HCT116 (cell line): ENCODE measurements around the gene RIPOR3. TPM values are rescaled to one million over a fixed set of nuclear protein-coding genes. Genes with fewer than 3 reads are reported as not detected.

Source experiments
- ATAC-seq: fragments of 200-7000 bp; cut with Tn5 transposase; 2 replicates; pipeline ENCODE4 v1.9.1; 2020; ENCODE audit warnings: mild to moderate bottlenecking, moderate library complexity
- BruUV-seq: library from RNA; stranded (reverse); fragments of 400-500 nt; replicated peaks from 2 replicates; lab custom pipeline; 2021; lab: Mats Ljungman, UMichigan
- CTCF ChIA-PET: fragments of 300-600 bp; sonication (Branson Sonifier 250); formaldehyde crosslinking; loops from one replicate; lab custom pipeline; 2021; ENCODE audit warnings: antibody characterized with exemption; lab: Charles Lee
- POLR2A ChIA-PET: fragments of 300-600, 350-600 bp; sonication (Branson Sonifier 250); formaldehyde crosslinking; loops from one replicate; lab custom pipeline; 2021; ENCODE audit warnings: antibody characterized with exemption; lab: Charles Lee
- RAD21 ChIA-PET, 2 experiments: fragments of 300-600 bp; sonication (Branson Sonifier 250); formaldehyde crosslinking; loops; one replicate each; lab custom pipeline; 2023; ENCODE audit warnings: low total read pairs in 2 of 2; ENCODE audit not compliant: uncharacterized antibody in 2 of 2, unreplicated experiment in 2 of 2, low non-redundant PET in 1 of 2; lab: Charles Lee
- DNase-seq: peaks from one replicate; pipeline ENCODE4 v3.0.0-alpha.2; 2010; ENCODE audit warnings: low read depth, low spot score
- H2AFZ ChIP-seq: fragments of 200-600 bp; shearing (Covaris generic), sonication (generic); 2 replicates; pipeline ENCODE4 v1.6.1; 2017; ENCODE audit warnings: low read depth, mixed run types, mixed read lengths, antibody characterized with exemption, low read length; ENCODE audit not compliant: poor library complexity, severe bottlenecking
- H3K27ac ChIP-seq: 2 replicates; pipeline ENCODE4 v1.5.1; 2012; ENCODE audit warnings: low read depth, low read length
- H3K27me3 ChIP-seq: fragments of 200-600 bp; sonication (generic); 2 replicates; pipeline ENCODE4 v1.6.1; 2016; ENCODE audit warnings: mixed run types, low read length, mixed read lengths; ENCODE audit not compliant: insufficient read depth
- H3K36me3 ChIP-seq, 2 experiments: fragments of 200-500 bp in 1 of 2; fragments of 200-600 bp in 1 of 2; sonication (Bioruptor generic) in 1 of 2; sonication (generic) in 1 of 2; 2 replicates each; pipeline versions ENCODE4 v1.5.1 to v1.6.1; 2014 to 2016; ENCODE audit warnings: low read length in 2 of 2, inconsistent platforms in 1 of 2, mixed read lengths in 1 of 2, mixed run types in 1 of 2; ENCODE audit not compliant: insufficient read depth in 2 of 2, control insufficient read depth in 1 of 2
- H3K4me1 ChIP-seq, 2 experiments: fragments of 200-600 bp in 1 of 2; sonication (generic) in 1 of 2; 2 replicates each; pipeline versions ENCODE4 v1.5.1 to v1.6.1; 2012 to 2017; ENCODE audit warnings: low read length in 2 of 2, inconsistent platforms in 1 of 2, mild to moderate bottlenecking in 1 of 2, mixed read lengths in 1 of 2, mixed run types in 1 of 2, moderate library complexity in 1 of 2; ENCODE audit not compliant: insufficient read depth in 2 of 2, control insufficient read depth in 1 of 2
- H3K4me2 ChIP-seq: fragments of 200-600 bp; sonication (generic); 2 replicates; pipeline ENCODE4 v1.6.1; 2017; ENCODE audit warnings: mixed run types, low read length, mixed read lengths
- H3K4me3 ChIP-seq, 2 experiments: fragments of 200-600 bp in 1 of 2; sonication (generic) in 1 of 2; replicated peaks in 1 of 2; 2 replicates each; pipeline ENCODE4 v1.5.1; 2011 to 2016; ENCODE audit warnings: low read length in 2 of 2, control low read depth in 1 of 2, low read depth in 1 of 2, mild to moderate bottlenecking in 1 of 2, mixed read lengths in 1 of 2, mixed run types in 1 of 2
- H3K79me2 ChIP-seq: fragments of 200-600 bp; sonication (generic); 2 replicates; pipeline ENCODE4 v1.6.1; 2017; ENCODE audit warnings: mild to moderate bottlenecking, mixed run types, low read length, moderate library complexity, mixed read lengths; ENCODE audit not compliant: insufficient read depth
- H3K9ac ChIP-seq: fragments of 200-600 bp; sonication (generic); 2 replicates; pipeline ENCODE4 v1.6.1; 2016; ENCODE audit warnings: low read length, mixed read lengths
- H3K9me2 ChIP-seq: fragments of 200-600 bp; sonication (generic), shearing (Covaris generic); 2 replicates; pipeline ENCODE4 v1.6.1; 2017; ENCODE audit warnings: mixed run types, mild to moderate bottlenecking, moderate library complexity; ENCODE audit not compliant: insufficient read depth
- H3K9me3 ChIP-seq, 2 experiments: fragments of 200-500 bp in 1 of 2; fragments of 200-600 bp in 1 of 2; sonication (Bioruptor generic) in 1 of 2; sonication (generic) in 1 of 2; 2 replicates each; pipeline ENCODE4 v1.6.1; 2014 to 2017; ENCODE audit warnings: low read length in 2 of 2, mixed read lengths in 2 of 2, inconsistent platforms in 1 of 2, low read depth in 1 of 2, mild to moderate bottlenecking in 1 of 2, mixed run types in 1 of 2, moderate library complexity in 1 of 2; ENCODE audit not compliant: control insufficient read depth in 1 of 2, insufficient read depth in 1 of 2
- H4K20me1 ChIP-seq: fragments of 200-600 bp; sonication (generic), shearing (Covaris generic); 2 replicates; pipeline ENCODE4 v1.6.1; 2017; ENCODE audit warnings: mixed run types, mild to moderate bottlenecking, moderate library complexity; ENCODE audit not compliant: insufficient read depth
- CBX3 ChIP-seq: IDR thresholded peaks from 2 replicates; pipeline ENCODE4 v1.6.1; 2012; ENCODE audit warnings: low read depth
- CEBPB ChIP-seq: IDR thresholded peaks from 2 replicates; pipeline ENCODE4 v1.6.1; 2012; ENCODE audit warnings: low read depth
- ELF1 ChIP-seq: IDR thresholded peaks from 2 replicates; pipeline ENCODE4 v1.6.1; 2012; ENCODE audit warnings: low read depth, borderline replicate concordance
- EZH2 ChIP-seq: fragments of 200-600 bp; sonication (generic); IDR thresholded peaks from 2 replicates; pipeline ENCODE4 v1.6.1; 2017; ENCODE audit warnings: antibody characterized with exemption, mixed run types
- EZH2phosphoT487 ChIP-seq: fragments of 200-600 bp; IDR thresholded peaks from 2 replicates; pipeline ENCODE4 v1.6.1; 2018; ENCODE audit warnings: antibody characterized with exemption, borderline replicate concordance
- FOSL1 ChIP-seq: IDR thresholded peaks from 2 replicates; pipeline ENCODE4 v1.6.1; 2012; ENCODE audit warnings: low read depth
- JUND ChIP-seq: IDR thresholded peaks from 2 replicates; pipeline ENCODE4 v1.6.1; 2012
- POLR2AphosphoS5 ChIP-seq: IDR thresholded peaks from 2 replicates; pipeline ENCODE4 v1.6.1; 2011; ENCODE audit warnings: mild to moderate bottlenecking, low read depth, low read length, moderate library complexity
- RAD21 ChIP-seq: IDR thresholded peaks from 2 replicates; pipeline ENCODE4 v1.6.1; 2012; ENCODE audit warnings: low read depth, mild to moderate bottlenecking
- SP1 ChIP-seq: IDR thresholded peaks from 2 replicates; pipeline ENCODE4 v1.6.1; 2012; ENCODE audit warnings: low read depth
- SRF ChIP-seq: IDR thresholded peaks from 2 replicates; pipeline ENCODE4 v1.6.1; 2012; ENCODE audit warnings: low read depth
- TCF7L2 ChIP-seq: IDR thresholded peaks from 2 replicates; pipeline ENCODE4 v1.7.0; 2011; ENCODE audit warnings: borderline replicate concordance, inconsistent platforms; ENCODE audit not compliant: insufficient read depth, insufficient read length; ENCODE audit errors: extremely low read depth
- ZFX ChIP-seq: fragments of 450-650 bp; IDR thresholded peaks from 2 replicates; pipeline ENCODE4 v1.6.1; 2017
- intact Hi-C: fragments of 100-400 bp; cut with micrococcal nuclease; formaldehyde crosslinking; loops from 2 replicates; pipeline ENCODE4 v1.10.0; 2022
- total RNA-seq: library from RNA; stranded (reverse); gene quantifications from one replicate; pipeline ENCODE4 v1.2.1, GENCODE V29; 2021; ENCODE audit not compliant: unreplicated experiment
- TF ChIP-seq, protein P1 (sequence below): IDR thresholded peaks from 2 replicates; pipeline ENCODE4 v1.6.1; 2012

RIPOR3 gene
- total RNA-seq, 1 experiment from 2014 or later: 0.22 TPM

DNA sequence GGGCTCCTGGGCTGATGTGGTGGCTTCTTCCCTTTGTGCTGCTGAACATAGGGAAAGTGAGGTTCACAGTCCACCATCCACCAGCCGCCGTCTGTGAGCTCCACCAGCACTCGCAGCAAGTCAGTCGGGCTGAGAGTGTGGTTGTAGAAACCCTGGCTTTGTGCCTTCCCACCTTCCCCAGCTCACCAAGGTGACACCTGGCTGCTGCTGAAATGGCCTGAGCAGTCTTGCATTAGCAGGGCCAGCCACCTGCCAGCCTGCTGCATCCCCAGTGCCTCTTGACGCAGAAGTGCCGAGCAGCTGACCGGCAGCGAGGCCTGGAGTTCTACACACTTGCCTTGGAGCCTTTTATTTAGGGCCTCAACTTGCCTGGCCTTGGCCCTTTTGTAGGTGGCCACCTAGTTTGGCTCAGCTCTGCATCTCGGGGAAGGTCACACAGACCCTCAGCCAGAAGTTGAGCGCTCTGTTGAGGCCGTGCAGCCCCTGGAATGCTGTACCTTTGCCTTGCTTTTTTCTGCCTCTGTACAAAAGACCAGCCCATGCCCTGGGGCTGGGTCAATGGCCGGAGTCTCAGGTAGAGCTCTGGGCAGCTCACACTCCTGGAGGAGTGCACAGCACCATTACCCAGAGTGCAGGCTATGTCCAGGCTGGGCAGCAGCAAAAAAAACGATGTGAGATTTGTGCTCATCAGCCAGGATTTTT is 104.7 kb downstream of the RIPOR3 start:
- Histone ChIP-seq H3K9me3 (no peaks in the 10 kb centered on the region), H3K4me2 (no peak overlapping the region), H3K9ac (no peak overlapping the region), H3K9me2 (no peaks in the 10 kb centered on the region), H3K79me2 (peaks cover 5% of the 10 kb centered on the region; the same call in 1 of the 2 replicates), H4K20me1 (no peaks in the 10 kb centered on the region), H3K27me3 (no peaks in the 10 kb centered on the region), H3K27ac (no peak overlapping the region), H3K36me3 (peaks cover 15 to 21% of the 10 kb centered on the region in 2 experiments; a peak in 3 of 4 replicates), H3K4me1 (no peaks in the 10 kb centered on the region), H2AFZ (no peak overlapping the region), H3K4me3 (no peak overlapping the region)
- TF ChIP-seq RAD21 (no peak), TCF7L2 (no peak), SP1 (no peak), POLR2AphosphoS5 (no peak), JUND (no peak), EZH2 (no peak), SRF (no peak), FOSL1 (no peak), CBX3 (no peak), ELF1 (no peak), CEBPB (no peak), ZFX (no peak), EZH2phosphoT487 (no peak)
- TF ChIP-seq, protein P1, sequence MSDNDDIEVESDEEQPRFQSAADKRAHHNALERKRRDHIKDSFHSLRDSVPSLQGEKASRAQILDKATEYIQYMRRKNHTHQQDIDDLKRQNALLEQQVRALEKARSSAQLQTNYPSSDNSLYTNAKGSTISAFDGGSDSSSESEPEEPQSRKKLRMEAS: no peak
- POLR2A ChIA-PET: interaction anchor here (1.5 kb wide), 1 partner anchor 73 kb away, joined by 3 read pairs; no protein-coding TSS in a partner anchor
- RAD21 ChIA-PET: no interaction called here
- intact Hi-C loops: no loop called here
- no TSS peak for BruUV-seq
- DNase-seq (no peak), ATAC-seq (no peak)
- CTCF ChIA-PET: interaction anchor here (0.6 to 1.2 kb wide), 3 partner anchors 80 to 208 kb away, joined by 3 to 5 read pairs (median 4); partner anchors contain the start of gene BCAS4
